Muscle layer of colon (tissue), 2 donors: ENCODE measurements around the gene YES1.
"Not testable (repeated sequence)": the region's sequence is repeated elsewhere in the genome, so short reads cannot be mapped to it uniquely, and the experiment has no call there.

Experiments
- H3K27ac ChIP-seq: one replicate; pipeline ENCODE4 v1.7.0; 2013; ENCODE audit warnings: low read depth, mild to moderate bottlenecking, low read length, moderate library complexity
- H3K27me3 ChIP-seq, 2 donors: one replicate each; pipeline ENCODE4 v1.7.0; 2013; ENCODE audit warnings: low read length in 2 of 2, mild to moderate bottlenecking in 2 of 2; ENCODE audit not compliant: insufficient read depth in 2 of 2, control insufficient read depth in 1 of 2
- H3K36me3 ChIP-seq: one replicate; pipeline ENCODE4 v1.7.0; 2013; ENCODE audit warnings: mild to moderate bottlenecking, low read length; ENCODE audit not compliant: insufficient read depth
- H3K4me1 ChIP-seq: one replicate; pipeline ENCODE4 v1.7.0; 2013; ENCODE audit warnings: mild to moderate bottlenecking, low read length; ENCODE audit not compliant: insufficient read depth
- H3K4me3 ChIP-seq, 2 donors: one replicate each; pipeline ENCODE4 v1.7.0; 2013; ENCODE audit warnings: low read length in 2 of 2, low read depth in 1 of 2, mild to moderate bottlenecking in 1 of 2, moderate library complexity in 1 of 2
- H3K9ac ChIP-seq: one replicate; pipeline ENCODE4 v1.7.0; 2013; ENCODE audit warnings: low read length
- H3K9me3 ChIP-seq: one replicate; pipeline ENCODE4 v1.7.0; 2013; ENCODE audit warnings: mild to moderate bottlenecking, low read length
- donor health status: abdominal sarcoma.
- donor health status: Adenocarcinoma of cecum.

Gene YES1

DNA sequence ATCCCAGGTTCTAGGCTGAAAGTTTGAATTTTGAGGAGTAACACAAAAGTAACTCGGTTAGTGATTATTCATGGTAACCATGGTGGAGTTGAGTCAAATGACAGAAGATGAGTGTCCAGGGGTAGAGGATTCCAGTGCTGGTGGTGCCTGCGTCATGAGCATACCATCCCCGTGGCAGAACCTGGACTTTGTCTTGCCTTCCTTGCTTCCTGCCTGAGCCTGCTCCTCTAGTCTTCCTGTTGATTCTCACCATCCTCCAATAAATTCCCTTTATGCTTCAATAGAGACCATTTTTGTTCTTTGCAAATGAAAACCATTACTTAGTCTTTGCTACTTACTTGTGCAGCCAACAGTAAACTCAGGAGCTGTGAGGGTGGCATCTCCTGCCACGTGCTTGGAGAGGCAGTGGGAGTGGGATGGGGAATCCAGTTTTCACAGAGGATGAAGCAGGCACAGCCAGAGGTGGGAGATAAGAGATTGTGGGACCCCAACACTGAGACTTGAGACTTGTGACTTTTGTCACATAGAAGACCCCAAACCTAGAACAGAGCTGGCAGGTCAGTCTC is 4.1 kb upstream of the YES1 start:
- Histone ChIP-seq H3K27me3 (no peaks in the 10 kb centered on the region), H3K27ac (no peak overlapping the region), H3K4me3 (no peak overlapping the region), H3K9me3 (no peaks in the 10 kb centered on the region), H3K9ac (no peak overlapping the region), H3K4me1 (no peaks in the 10 kb centered on the region), H3K36me3 (no peaks in the 10 kb centered on the region)

DNA sequence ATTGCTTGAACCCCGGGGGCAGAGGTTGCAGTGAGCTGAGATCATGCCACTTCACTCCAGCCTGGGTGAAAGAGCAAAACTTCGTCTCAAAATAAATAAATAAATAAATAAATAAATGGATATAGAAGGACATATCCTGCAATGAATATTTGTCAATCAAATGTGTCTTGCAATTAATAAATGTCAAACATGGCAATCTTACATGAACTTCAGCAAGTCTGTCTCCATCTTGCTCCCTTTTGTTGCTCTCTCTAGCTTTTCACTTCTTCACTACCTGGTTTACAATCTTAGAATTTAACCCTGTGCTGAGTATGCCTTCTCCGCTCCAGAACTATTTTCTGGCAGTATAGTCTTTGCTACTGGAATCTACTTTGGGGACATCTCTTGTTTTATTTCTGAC is 3.3 kb upstream of the YES1 start:
- Histone ChIP-seq H3K4me1 (peaks cover 4% of the 10 kb centered on the region), H3K9me3 (no peaks in the 10 kb centered on the region), H3K9ac (no peak overlapping the region), H3K4me3 (no peak overlapping the region), H3K27me3 (no peaks in the 10 kb centered on the region), H3K27ac (no peak overlapping the region), H3K36me3 (no peaks in the 10 kb centered on the region)

DNA sequence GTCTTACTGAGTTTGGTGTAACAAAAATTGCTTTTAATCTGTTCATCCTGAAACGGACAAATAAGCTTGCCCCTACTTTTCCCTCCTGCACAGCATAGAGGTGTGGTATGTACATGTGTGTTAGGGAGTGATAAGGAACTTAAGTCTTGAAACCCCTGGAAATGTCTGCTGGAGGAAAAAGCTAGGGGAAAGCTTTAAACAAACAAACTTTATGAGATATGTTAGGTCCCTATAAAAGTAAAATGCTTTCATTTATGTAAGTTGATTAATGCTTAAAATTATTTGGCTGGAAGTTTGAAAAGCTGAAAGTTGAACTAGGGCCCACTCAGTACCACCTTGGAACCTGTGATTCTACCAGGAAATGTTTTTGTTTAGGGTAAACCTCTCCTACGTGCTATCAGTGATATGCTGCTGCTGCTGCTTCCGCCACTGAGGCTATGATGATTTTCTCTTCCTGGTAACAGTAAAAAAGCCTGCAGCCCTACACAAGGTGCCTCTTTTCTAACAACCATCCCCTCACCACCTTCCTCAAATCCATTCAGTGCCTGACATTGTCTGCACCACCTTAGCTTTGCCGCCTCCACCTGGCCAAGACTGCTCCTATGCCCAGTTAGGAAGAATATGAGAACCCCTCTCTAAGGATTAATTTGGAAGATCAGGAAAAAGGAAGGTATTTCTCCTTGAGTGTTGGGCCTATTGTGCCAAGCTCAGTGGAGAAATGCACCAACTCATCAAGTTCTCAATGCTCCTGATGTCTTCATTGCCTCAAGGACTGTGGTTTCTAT is 2.5 kb upstream of the YES1 start:
- H3K4me1 ChIP-seq, result peaks cover 8% of the 10 kb centered on the region
- H3K27me3 ChIP-seq, result no peaks in the 10 kb centered on the region
- no peaks in the 10 kb centered on the region for H3K36me3 ChIP-seq
- H3K9me3 ChIP-seq, result no peaks in the 10 kb centered on the region
- H3K9ac ChIP-seq, result no peak overlapping the region
- H3K4me3 ChIP-seq, result no peak overlapping the region
- H3K27ac ChIP-seq, result no peak overlapping the region

DNA sequence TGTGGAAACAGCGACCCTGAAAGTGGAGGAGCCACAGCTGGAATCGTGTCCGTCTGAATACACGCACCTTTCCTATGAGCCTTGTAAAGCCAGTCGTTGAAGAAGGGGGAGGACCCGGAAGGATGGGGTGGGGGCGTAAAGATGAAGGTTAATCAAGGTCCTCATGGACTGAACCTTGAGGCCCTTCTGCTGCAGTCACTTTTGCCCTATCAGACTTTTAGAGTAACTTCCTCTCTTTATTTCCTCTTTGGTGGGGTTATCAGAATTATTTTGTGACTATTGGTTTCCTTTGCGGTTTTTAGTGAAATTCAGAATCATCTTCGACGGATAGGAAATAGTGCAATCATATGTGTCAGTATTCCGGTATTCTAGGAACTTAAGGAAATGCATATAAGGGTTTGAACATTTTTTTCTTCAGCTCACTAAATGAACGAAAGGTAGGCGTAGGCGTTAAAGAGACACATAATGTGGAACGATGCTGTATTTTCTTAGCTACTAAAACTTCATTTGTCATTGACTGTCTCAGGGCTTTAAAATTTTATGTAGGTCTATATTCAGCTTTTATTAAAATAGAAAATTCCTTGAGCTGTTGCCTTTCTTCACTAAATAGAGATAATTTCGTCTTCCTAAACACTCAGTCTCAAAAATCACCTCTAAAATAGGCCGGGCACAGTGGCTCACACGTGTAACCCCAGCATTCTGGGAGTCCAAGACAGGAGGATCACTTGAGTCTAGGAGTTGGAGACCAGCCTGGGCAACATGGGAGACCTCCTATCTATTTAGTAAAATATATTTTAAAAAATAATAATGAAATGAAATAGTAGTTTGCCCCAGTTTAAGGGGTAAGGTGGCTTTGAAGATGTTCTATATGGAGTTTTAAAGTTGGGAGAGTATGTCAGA is 1.4 kb upstream of the YES1 start:
- Histone ChIP-seq H3K27me3 (no peaks in the 10 kb centered on the region), H3K4me1 (peaks cover 13% of the 10 kb centered on the region), H3K9me3 (no peaks in the 10 kb centered on the region), H3K27ac (peak overlapping the region; percentile 90), H3K36me3 (no peaks in the 10 kb centered on the region), H3K9ac (peak overlapping the region; percentile 65), H3K4me3 (peak overlapping the region; percentile 71 to 86)

DNA sequence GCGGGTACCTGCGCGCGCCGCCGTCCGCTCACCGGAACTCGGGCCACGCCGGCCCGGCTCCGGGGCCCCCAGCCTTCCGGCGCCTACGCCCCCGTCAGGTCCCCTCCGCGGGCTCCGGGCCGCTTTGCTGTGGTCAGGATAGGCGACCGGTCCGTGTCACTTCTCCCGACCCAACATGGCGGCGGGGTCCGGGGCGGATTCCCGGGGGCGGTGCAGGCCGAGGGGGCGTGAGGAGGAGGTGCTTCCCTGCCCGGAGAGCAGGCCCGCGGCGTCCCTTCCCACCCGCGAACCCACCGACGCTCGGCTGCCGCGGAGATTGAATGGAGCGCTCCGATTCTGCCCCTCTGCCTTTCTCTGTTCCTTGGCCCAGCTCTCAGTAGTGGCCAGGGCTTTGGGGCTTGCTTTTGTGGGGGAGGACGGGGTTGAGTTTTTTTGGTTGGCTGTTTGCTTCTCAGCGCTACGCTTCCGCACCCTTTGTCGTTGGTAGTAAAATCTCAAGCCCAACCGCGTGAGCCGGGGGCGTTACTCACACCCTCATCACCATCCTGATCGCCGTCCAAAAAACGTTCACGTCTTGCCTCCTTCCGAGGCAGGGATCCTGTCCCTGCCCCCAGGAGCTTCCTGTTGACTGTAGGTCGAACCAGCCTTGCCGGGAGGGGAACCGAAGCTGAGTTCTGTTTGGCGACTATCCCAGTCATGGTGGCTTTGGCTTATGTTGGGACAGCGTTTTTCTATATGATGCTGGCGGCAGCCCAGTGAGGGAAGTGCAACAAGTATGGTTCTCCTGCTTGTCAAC is 532 bp upstream of the YES1 start:
- Histone ChIP-seq H3K27ac (peak overlapping the region; percentile 90), H3K9ac (peak overlapping the region; percentile 65), H3K9me3 (no peaks in the 10 kb centered on the region), H3K4me3 (peak overlapping the region; percentile 71 to 86), H3K36me3 (no peaks in the 10 kb centered on the region), H3K4me1 (peaks cover 21% of the 10 kb centered on the region), H3K27me3 (no peaks in the 10 kb centered on the region)

DNA sequence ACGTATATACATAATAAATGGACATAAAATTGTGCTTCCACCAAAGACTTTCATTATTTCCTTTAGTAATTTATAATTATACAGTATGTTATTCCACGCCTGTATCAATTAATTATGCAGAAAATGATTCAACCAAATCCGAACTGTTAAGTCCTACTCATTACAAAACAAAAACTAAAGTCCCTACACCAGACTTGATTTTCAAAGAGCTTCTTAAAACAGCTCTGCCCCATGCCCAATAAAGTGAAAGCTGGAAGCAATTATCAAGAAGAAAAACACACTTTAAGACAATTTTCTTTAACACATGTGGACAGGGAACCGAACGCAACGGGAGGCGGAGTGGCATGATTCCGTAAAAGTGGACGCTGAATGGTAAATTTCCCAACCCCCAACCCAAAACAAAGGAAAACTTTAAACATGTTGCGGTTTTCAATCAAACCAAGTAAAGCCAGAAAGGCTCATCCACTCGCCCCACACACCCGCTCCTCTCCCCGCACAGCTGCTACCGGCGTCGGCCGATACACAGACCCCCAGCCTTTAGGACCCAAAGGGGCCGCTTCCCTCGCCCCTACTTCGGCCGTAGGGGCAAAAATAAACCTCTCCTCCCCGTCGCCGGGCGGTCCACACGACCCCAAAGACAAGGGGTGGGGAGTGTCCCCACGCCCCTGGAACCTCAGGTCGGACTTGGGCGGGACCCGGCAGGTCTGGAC is 705 bp downstream of the YES1 start:
- Histone ChIP-seq H3K9me3 (no peaks in the 10 kb centered on the region), H3K9ac (peak overlapping the region; percentile 76), H3K27me3 (no peaks in the 10 kb centered on the region), H3K36me3 (no peaks in the 10 kb centered on the region), H3K4me3 (peak overlapping the region; percentile 71 to 86), H3K4me1 (peaks cover 30% of the 10 kb centered on the region), H3K27ac (peak overlapping the region; percentile 90)

DNA sequence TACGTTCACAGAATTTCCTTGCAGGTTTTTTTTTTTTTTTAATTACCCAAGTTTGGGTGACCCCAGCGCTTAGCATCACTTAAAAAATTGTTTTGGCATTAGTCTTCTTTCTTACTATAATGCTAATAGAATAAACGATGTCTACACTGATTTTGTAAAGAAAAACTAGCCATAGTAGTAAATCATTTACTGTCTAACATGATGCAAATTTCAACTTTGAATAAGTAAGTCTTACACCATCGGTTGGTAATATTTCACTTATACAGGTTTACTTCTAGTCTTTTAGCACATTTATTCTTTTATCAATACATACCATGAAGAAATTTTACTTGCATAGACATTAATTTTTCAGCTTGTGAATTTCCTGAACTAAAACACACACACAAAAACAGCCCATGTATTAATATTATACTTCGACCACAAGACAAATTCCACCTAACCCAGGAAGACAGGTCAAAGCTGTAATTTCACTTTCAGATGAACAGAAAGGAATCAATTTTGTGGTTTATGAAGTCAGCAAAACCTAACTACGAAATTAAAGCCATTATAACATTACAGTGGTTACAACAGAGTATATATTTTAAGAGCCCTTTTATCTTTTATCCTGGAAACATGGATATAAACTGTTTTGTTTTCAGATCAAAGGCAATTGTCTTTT is 1.9 kb downstream of the YES1 start:
- Histone ChIP-seq H3K4me3 (peak overlapping the region in 1 of 2 donors; percentile 71), H3K27me3 (no peaks in the 10 kb centered on the region), H3K27ac (no peak overlapping the region), H3K9me3 (no peaks in the 10 kb centered on the region), H3K9ac (no peak overlapping the region), H3K4me1 (peaks cover 36% of the 10 kb centered on the region), H3K36me3 (no peaks in the 10 kb centered on the region)

DNA sequence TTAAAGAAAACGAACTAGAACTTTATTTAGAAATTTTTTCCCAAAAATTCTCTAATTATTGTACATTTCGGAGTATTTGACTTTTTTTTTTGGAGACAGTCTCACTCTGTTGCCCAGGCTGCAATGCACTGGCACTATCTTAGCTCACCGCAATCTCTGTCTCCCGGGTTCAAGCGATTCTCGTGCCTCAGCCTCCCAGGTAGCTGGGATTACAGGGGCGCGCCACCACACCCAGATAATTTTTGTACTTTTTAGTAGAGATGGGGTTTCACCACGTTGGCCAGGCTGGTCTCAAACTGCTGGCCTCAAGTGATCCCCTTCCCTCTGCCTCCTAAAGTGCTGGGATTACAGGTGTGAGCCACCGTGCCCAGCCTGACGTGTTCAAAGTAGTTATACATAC is 2.8 kb downstream of the YES1 start:
- not testable (repeated sequence) for H3K4me3 ChIP-seq, H3K9ac ChIP-seq, H3K9me3 ChIP-seq, H3K36me3 ChIP-seq, H3K27me3 ChIP-seq, H3K27ac ChIP-seq
- H3K4me1 ChIP-seq, result peaks cover 39% of the 10 kb centered on the region

DNA sequence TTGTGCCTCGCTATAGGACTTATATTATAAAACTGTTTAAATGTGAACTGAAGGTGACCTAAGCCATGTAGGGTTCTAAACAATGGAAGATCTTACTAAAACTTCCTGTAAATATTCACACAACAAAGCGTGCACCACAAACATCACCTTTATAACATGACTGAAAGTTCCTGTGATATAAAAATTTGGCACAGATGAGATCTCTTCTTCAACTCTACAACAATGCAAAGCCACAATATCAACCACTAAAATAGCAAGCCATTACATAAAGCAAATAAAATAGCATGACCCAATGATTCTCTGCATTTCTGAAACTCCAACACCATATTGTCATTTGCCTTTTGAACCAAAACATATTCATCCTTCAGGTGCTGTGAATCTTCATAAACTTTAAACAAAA is 3.5 kb downstream of the YES1 start:
- Histone ChIP-seq H3K9me3 (no peaks in the 10 kb centered on the region), H3K36me3 (no peaks in the 10 kb centered on the region), H3K4me3 (no peak overlapping the region), H3K4me1 (peaks cover 39% of the 10 kb centered on the region), H3K27me3 (no peaks in the 10 kb centered on the region), H3K27ac (peak overlapping the region; percentile 36), H3K9ac (no peak overlapping the region)

DNA sequence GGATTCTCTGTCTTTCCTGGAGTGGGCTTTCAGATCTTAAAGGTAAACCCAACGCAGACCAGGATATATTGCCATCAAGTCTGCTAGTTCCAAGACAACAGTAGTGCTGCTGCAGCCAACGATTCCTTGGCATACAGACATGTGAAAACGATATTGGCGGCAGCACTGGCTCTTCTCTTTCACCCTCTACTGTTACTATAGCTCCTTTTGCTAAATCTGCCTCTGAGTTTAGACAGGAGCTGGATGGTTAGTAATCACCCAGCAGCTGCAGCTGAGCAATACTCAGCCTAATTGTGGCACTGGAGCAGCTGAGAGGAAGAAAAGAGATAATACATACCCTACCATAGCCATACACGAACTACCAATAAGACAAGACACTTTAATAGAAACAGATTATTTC is 4.0 kb downstream of the YES1 start:
- Histone ChIP-seq H3K27me3 (no peaks in the 10 kb centered on the region), H3K4me3 (no peak overlapping the region), H3K27ac (peak overlapping the region; percentile 36), H3K9me3 (no peaks in the 10 kb centered on the region), H3K4me1 (peaks cover 39% of the 10 kb centered on the region), H3K36me3 (no peaks in the 10 kb centered on the region), H3K9ac (no peak overlapping the region)
